Spleen (tissue), 11 donors: ENCODE data around the gene CNDP2. TPM values are rescaled to one million over a fixed set of nuclear protein-coding genes. Genes with fewer than 3 reads are reported as not detected.

Experiments
- DNase-seq: peaks from one replicate; pipeline ENCODE4 v3.0.0-alpha.2; 2020
- H3K27ac ChIP-seq, 8 donors: fragments of 200-600 bp; sonication (generic) in 7 of 8; 1 replicate in 4 of 8; 2 replicates in 4 of 8; pipeline versions ENCODE4 v1.5.0 to v1.8.0; 2016 to 2021; ENCODE audit warnings: inconsistent platforms in 4 of 8, mild to moderate bottlenecking in 4 of 8, moderate library complexity in 1 of 8
- H3K27me3 ChIP-seq, 7 donors: fragments of 200-600 bp; sonication (generic) in 6 of 7; replicated peaks in 1 of 7; 1 replicate in 4 of 7; 2 replicates in 3 of 7; pipeline versions ENCODE4 v1.5.0 to v1.8.0; 2016 to 2021; ENCODE audit warnings: inconsistent platforms in 3 of 7, mild to moderate bottlenecking in 1 of 7
- H3K36me3 ChIP-seq, 6 donors: fragments of 200-600 bp; sonication (generic) in 5 of 6; 1 replicate in 4 of 6; 2 replicates in 2 of 6; pipeline versions ENCODE4 v1.5.0 to v1.8.0; 2016 to 2021; ENCODE audit warnings: inconsistent platforms in 2 of 6
- H3K4me1 ChIP-seq, 6 donors: fragments of 200-600 bp; sonication (generic) in 5 of 6; 1 replicate in 3 of 6; 2 replicates in 3 of 6; pipeline versions ENCODE4 v1.5.0 to v1.8.0; 2016 to 2021; ENCODE audit warnings: inconsistent platforms in 3 of 6
- H3K4me3 ChIP-seq, 8 donors: fragments of 200-600 bp; sonication (generic) in 7 of 8; 1 replicate in 4 of 8; 2 replicates in 4 of 8; pipeline versions ENCODE4 v1.5.0 to v1.8.0; 2016 to 2021; ENCODE audit warnings: inconsistent platforms in 4 of 8, mild to moderate bottlenecking in 4 of 8, moderate library complexity in 2 of 8
- H3K9me3 ChIP-seq, 8 donors: fragments of 200-600 bp; sonication (generic) in 7 of 8; 1 replicate in 4 of 8; 2 replicates in 4 of 8; pipeline versions ENCODE4 v1.5.0 to v1.8.0; 2016 to 2021; ENCODE audit warnings: inconsistent platforms in 4 of 8
- CTCF ChIP-seq, 11 experiments: fragments of 200-600 bp in 7 of 11; fragments of 450-650 bp in 4 of 11; sonication (generic) in 4 of 11; IDR thresholded peaks in 8 of 11; conservative IDR thresholded peaks in 3 of 11; 1 replicate in 7 of 11; 2 replicates in 4 of 11; pipeline versions ENCODE4 v1.4.0 to v1.8.0; 2016 to 2021; ENCODE audit warnings: antibody characterized with exemption in 11 of 11, inconsistent platforms in 4 of 11, mild to moderate bottlenecking in 1 of 11
- POLR2A ChIP-seq, 3 donors: fragments of 450-650 bp; IDR thresholded peaks; one replicate each; pipeline ENCODE4 v1.5.1; 2017; ENCODE audit warnings: antibody characterized with exemption in 3 of 3, mild to moderate bottlenecking in 1 of 3
- POLR2AphosphoS5 ChIP-seq, 3 donors: sonication (generic); formaldehyde crosslinking; IDR thresholded peaks; one replicate each; pipeline ENCODE4 v1.5.1; 2017; ENCODE audit warnings: antibody characterized with exemption in 3 of 3
- WGBS, 5 donors: extraction: QIAGEN DNeasy Blood & Tissue Kit in 3 of 5; methylation state at CpG; one replicate each; pipeline versions ENCODE4 v1.1.5 to v1.1.7; 2013 to 2018; 5-methylcytosine and 5-hydroxymethylcytosine counted together
- intact Hi-C: fragments of 100-400 bp; cut with DNase I; formaldehyde crosslinking; loops from one replicate; pipeline ENCODE4 v1.15.0; 2023; ENCODE audit warnings: low total_unique reads
- polyA plus RNA-seq, 3 donors: library from polyadenylated mRNA; stranded (reverse); fragments of 200-250 nt; gene quantifications; one replicate each; pipeline ENCODE4 v1.2.1, GENCODE V29; 2013
- total RNA-seq, 7 donors: library from RNA; depleted of rRNA in 3 of 7; stranded (reverse); fragments of >200 nt in 3 of 7; fragmentation: NEBNext Ultra II Directional in 4 of 7; extraction: Animal tissue kit (Norgen Biotek cat#: 25700) in 4 of 7; gene quantifications; one replicate each; pipeline versions ENCODE4 v1.1.0 to v1.2.1, GENCODE V29; 2016 to 2021
- donor health status: healthy with polysubstance abuse.
- donor health status: DM: no; HTN: no; CAD: no; lungs with moderate emphysema.
- donor health status: DM: no; HTN: no; CAD: no.
- donor health status: Bipolar disorder and iron deficiency.
- donor health status: healthy.
- donor health status: DM: no; HTN: no; CAD: no.
- donor health status: DM: yes; HTN: yes; CAD: no.

The CNDP2 gene
- total and polyA plus RNA-seq, 10 donors: 102 to 310 (median 271) TPM

GRCh38 chr18:74472312-74472711 is 23.9 kb upstream of the CNDP2 start:
- no peaks in the 10 kb centered on the region for H3K27me3 ChIP-seq
- no peaks in the 10 kb centered on the region for H3K4me1 ChIP-seq
- DNase-seq: no peak
- H3K4me3 ChIP-seq: no peak overlapping the region
- WGBS, 5 donors: 60 to 79% (median 66%) methylated on average over 2 of the region's 2 CpGs
- TF ChIP-seq POLR2AphosphoS5 (IDR thresholded peaks at IDR 0.05) (no peak), POLR2A (IDR thresholded peaks at IDR 0.05) (no peak)
- H3K9me3 ChIP-seq: peaks cover 0 to 19% (median 6%) of the 10 kb centered on the region in 8 donors
- no peak overlapping the region for H3K27ac ChIP-seq
- no peaks in the 10 kb centered on the region for H3K36me3 ChIP-seq
- intact Hi-C loops: no loop called here

- Histone ChIP-seq H3K4me1 (no peaks in the 10 kb centered on the region), H3K9me3 (peaks cover 0 to 19% (median 6%) of the 10 kb centered on the region in 8 donors), H3K36me3 (no peaks in the 10 kb centered on the region), H3K27me3 (no peaks in the 10 kb centered on the region), H3K4me3 (no peak overlapping the region), H3K27ac (no peak overlapping the region)
- intact Hi-C loops: no loop called here
- TF ChIP-seq POLR2A (IDR thresholded peaks at IDR 0.05) (no peak), POLR2AphosphoS5 (IDR thresholded peaks at IDR 0.05) (no peak), CTCF (IDR thresholded peaks at IDR 0.05 in 8 of 11, conservative IDR thresholded peaks at IDR 0.05 in 3 of 11) (no peak)
- 79 to 84% (median 80%) methylated on average over 3 of the region's 3 CpGs for WGBS, 5 donors
- DNase-seq: no peak
Observed at GRCh38 chr18:74473976-74474640, 22.1 kb upstream of the CNDP2 start.

- Histone ChIP-seq H3K9me3 (peaks cover 0 to 5% (median 0%) of the 10 kb centered on the region in 8 donors), H3K4me1 (peaks cover 0 to 10% (median 0%) of the 10 kb centered on the region in 6 donors), H3K4me3 (no peak overlapping the region), H3K36me3 (no peaks in the 10 kb centered on the region), H3K27ac (no peak overlapping the region), H3K27me3 (no peaks in the 10 kb centered on the region)
- intact Hi-C loops: no loop called here
- no peak for DNase-seq
- TF ChIP-seq CTCF (IDR thresholded peaks at IDR 0.05 in 8 of 11, conservative IDR thresholded peaks at IDR 0.05 in 3 of 11) (peak in 8 of 11 experiments; percentile 13 to 52 (median 30)), POLR2AphosphoS5 (IDR thresholded peaks at IDR 0.05) (no peak), POLR2A (IDR thresholded peaks at IDR 0.05) (no peak)
- 34 to 56% (median 45%) methylated on average over 6 of the region's 6 CpGs for WGBS, 5 donors
Observed at GRCh38 chr18:74476140-74476539, 20.0 kb upstream of the CNDP2 start.

- no peak overlapping the region for H3K4me3 ChIP-seq
- H3K27ac ChIP-seq: no peak overlapping the region
- H3K27me3 ChIP-seq: no peaks in the 10 kb centered on the region
- peaks cover 0 to 10% (median 0%) of the 10 kb centered on the region in 6 donors for H3K4me1 ChIP-seq
- TF ChIP-seq POLR2A (IDR thresholded peaks at IDR 0.05): no peak
- TF ChIP-seq CTCF (IDR thresholded peaks at IDR 0.05 in 8 of 11, conservative IDR thresholded peaks at IDR 0.05 in 3 of 11): no peak
- no peak for TF ChIP-seq POLR2AphosphoS5 (IDR thresholded peaks at IDR 0.05)
- WGBS, 5 donors: 73 to 88% (median 79%) methylated on average over 8 of the region's 8 CpGs
- intact Hi-C loops: no loop called here
- no peaks in the 10 kb centered on the region for H3K9me3 ChIP-seq
- H3K36me3 ChIP-seq: no peaks in the 10 kb centered on the region
- DNase-seq: no peak
Observed at GRCh38 chr18:74477771-74478170, 18.4 kb upstream of the CNDP2 start.
